Stimulated activated CD4-positive, alpha-beta T cell treated with anti-CD3 and anti-CD28 coated beads, Interleukin-1b, Interleukin-23, amount 100 ng/mL, for 4 hours (primary cell): ENCODE data around the gene ARPC1B.
A peak's percentile ranks its signal among the peaks of the same experiment; 100 is the strongest.
"Not testable (repeated sequence)": the region's sequence is repeated elsewhere in the genome, so short reads cannot be mapped to it uniquely, and the experiment has no call there.

Experiments used
- DNase-seq, 2 donors: peaks; one replicate each; pipeline ENCODE4 v3.0.0-alpha.2; 2020; ENCODE audit warnings: low read depth in 2 of 2

ARPC1B gene

GRCh38 chr7:99368750-99369389 lies 5.7 kb upstream of the ARPC1B start:
- DNase-seq: no peak

DNA sequence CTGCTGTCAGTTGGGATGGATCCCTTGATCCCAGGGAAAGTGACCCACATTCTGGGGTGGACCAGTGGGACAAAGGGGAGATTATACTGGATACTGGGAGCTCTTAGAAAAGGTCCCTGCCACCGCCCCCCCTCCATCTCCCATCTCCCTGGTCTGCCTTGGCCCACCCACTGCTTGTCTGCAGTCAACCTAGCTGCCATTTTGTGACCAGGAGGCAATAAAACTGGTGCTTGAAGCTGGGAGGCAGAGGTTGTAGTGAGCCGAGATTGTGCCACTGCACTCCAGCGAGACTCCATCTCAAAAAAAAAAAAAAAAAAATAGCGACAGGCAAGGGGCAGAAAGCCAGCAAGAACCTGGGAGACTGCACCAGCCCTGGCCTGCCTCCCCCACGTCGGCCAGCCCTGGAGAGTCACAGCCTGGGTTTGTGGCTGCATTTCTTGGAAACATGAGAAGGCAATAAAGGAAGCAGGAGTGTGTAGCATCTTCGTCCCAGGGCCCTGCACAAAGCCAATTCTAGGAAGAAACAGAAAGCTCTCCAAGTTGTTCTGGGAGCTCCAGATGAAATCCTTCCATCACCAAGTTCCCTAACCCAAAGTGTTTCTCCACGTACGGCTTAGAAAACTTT lies 4.7 kb upstream of the ARPC1B start:
- DNase-seq: no peak

DNA sequence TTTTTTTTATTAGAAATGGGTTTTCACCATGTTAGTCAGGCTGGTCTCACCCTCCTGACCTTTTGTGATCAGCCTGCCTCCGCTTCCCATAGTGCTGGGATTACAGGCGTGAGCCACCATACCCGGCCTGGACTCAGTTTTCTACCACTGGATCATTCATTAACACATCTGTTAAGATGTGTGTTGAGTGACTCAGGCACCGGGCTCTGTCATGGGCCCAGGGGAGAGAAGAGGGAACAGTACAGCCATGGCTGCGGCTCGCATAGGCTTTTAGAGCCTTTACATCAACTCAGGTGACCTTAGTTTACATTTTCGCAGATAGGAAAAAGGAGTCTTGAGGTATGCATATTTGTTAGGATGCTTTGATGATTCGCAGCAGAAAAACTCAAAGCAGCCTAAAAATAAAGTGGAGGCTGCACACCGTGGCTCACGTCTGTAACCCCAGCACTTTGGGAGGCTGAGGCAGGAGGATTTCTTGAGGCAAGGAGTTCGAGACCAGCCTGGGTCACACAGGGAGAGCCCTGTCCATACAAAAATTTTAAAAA lies 3.1 kb upstream of the ARPC1B start:
- DNase-seq: no peak

DNA sequence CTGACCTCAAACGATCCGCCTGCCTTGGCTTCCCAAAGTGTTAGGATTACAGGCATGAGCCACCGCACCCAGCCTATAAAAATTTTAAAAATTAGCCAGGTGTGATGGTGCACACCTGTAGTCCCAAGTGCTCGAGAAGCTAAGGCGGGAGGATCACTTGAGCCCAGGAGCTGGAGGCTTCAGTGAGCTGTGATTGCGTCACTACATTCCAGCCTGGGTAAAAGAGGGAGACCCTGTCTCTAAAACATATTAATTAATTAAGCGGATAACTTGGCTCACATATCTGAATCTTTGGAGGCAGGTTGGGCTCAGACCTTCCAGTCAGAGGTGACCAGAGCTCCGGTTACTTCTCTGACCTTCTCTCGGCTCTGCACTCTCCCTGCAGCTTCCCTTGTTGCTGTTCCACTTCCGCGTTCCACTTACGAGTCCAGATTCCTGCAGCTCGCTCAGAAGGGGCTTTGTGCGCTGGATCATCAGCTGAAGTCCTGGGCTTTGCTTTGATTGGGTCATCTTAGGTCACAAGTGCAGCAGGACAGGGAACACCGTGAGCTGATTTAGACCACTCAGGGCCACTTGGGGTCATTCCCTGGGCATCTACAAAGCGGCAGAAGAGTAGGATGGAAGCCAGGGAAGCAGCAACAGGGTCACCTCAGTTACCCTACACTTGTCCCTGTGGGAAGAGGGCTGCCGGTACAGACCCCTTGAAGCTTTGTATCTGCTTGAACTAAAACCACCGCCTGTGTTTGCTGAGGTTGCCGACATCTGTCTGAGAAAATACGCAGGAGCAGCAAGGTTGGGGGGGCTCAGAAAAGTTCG lies 2.0 kb upstream of the ARPC1B start:
- DNase-seq: no peak

GRCh38 chr7:99373091-99374066 lies 1.2 kb upstream of the ARPC1B start:
- no peak for DNase-seq

DNA sequence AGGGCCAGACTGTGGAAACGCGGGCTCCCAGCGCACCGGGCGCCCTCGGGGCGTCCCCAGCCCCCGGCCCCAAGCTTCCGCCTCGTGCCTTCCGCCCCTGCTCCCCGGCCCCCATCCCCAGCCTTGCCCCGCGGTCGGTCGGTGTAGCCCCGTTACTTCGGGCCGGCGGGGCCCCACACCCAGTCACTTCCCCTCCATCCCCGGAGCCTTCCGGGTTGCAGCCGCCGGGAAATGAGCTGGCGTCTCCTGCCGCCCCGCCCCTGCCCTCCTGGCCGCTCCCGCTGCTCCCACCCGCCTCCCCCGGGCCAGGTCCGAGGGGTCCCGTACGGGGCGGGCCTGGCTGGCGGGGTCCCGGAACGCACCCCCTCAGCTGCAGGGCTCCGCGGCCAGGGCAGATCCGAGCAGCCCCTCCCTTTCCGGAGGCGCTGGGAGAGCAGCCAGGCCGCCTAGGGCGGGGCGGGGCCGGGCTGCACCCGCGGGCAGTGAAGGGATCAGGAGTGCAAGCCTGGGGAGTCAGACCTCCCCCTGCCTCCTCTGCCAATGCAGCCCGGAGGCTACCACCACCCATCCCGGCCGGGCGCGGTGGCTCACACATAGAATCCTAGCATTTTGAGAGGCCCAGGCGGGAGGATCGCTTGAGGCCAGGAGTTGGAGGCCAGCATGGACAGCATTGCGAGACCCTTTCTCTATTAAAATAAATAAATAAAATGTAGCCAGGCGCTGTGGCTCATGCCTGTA lies 709 bp downstream of the ARPC1B start:
- DNase-seq: peak in 1 of 2 donors; percentile 57

- no peak for DNase-seq
Observed at GRCh38 chr7:99379043-99379577, 4.6 kb downstream of the ARPC1B start.

- DNase-seq: not testable (repeated sequence)
Observed at GRCh38 chr7:99379693-99380031, 5.1 kb downstream of the ARPC1B start.

DNA sequence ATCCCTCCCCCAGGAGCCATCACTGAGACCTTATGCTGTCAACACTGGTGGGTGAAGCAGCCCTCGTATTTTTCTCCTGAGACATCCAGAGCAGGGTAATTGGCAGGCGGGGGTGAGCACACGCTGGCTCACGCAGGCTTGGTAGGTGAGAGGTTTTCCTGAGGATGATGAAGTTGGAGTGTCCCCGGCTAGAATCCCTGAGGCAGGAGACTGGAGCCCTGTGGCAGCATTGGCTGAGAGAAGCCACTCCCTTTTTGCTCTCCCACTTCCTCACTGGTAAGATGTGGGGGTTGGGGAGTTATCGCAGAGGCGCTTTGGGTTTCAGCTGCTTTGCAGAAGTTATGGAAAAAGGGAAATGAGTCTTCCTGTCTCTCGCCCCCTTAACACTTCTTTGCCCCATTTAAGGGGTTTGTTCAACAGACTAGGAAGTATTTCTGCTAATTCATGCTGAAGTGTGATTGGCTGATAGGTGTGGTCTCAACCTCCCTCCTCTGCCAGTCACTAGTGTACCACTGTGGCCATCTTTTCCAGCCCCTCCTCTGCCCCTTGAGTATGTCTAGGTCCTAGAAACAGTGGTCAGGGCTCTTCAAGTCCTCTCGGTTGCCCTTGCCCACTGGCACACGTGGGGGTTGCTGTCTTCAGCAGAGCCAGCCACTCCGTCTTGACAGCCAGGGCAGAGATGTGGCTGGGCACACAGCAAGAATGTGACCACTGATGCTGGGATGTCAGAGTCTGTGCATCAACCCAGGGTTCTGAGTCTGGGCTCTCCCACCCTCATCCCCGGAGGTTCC lies 5.7 kb downstream of the ARPC1B start:
- no peak for DNase-seq

DNA sequence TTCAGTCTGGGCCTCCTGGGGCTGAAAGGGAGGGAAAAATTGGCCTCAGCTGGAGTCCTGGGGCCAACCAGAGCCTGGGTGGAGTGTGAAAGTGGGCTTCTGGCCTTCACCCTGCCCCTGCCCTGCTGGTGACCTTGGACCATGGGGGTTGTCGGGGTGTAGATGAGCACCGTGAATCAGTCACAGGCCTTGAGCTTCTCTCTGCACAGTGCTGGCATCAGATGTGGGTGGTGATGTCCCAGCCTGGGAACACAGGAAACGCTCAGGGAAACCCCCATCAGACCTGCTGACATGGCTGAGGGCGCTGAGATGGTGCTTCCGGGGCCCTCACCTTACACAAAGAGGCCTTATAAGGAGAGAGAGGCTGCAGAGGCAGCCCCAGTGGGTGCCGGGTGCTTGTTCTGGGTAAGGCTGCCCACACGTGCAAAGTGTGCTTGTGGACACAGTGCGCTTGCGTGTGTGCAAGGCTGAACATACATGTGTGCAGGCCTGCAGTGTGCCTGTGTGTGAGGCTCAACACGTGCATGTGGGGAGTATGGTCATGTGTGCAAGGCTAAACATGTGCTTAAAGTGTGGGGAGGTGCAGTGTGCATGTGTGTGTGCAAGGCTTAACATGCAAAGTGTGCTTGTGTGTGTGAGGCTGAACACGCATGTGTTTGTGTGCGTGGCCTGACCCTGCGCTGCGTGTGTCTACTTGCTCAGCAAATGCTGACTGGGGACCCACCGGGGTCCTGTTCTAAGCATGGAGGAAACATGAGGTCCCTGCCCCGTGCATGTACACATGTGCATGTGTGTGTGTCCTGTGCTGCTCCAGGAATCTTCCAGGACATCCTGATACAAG lies 6.5 kb downstream of the ARPC1B start:
- peak; percentile 68 to 82 for DNase-seq

GRCh38 chr7:99381664-99382075 lies 7.1 kb downstream of the ARPC1B start:
- DNase-seq: no peak

DNA sequence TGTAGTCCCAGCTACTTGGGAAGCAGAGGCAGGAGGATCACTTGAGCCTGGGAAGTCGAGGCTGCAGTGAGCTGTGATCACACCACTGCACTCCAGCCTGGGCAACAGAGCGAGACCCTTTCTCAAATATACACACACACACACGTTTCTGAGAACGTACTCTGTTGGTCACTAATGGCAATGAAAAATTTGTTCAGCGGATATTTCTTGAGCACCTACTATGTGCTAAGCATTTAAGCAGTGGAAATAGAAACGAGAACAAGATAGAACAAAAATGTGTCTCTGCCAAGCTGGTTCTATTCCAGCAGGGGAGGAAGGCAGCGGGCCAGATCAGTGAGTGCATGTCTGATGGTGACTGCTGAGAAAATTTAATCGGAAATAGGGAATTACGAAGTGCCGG lies 8.7 kb downstream of the ARPC1B start:
- DNase-seq: no peak

- no peak for DNase-seq
Observed at GRCh38 chr7:99383791-99384370, 9.4 kb downstream of the ARPC1B start.

DNA sequence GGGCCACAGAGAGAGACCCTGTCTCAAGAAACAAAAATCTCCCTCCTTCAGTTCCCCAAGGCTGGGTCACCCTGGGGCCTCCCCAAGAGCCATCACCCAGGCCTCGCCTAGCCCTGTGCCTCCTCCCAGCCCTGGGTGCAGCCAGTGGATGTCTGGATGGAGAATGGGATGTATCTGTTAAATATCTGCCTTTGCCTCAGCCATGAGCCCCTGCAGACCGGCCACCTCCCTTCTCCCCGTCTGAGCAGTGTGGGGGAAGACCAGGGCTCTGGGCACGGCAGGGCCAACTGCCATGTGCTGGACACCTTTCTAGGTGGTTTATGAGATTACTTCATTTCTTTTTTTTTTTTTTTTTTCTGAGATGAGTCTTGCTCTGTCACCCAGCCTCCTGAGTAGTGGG lies 10.0 kb downstream of the ARPC1B start:
- no peak for DNase-seq

- no peak for DNase-seq
Observed at GRCh38 chr7:99385564-99385963, 11.0 kb downstream of the ARPC1B start.

GRCh38 chr7:99386584-99387238 lies 12.2 kb downstream of the ARPC1B start:
- no peak for DNase-seq

DNA sequence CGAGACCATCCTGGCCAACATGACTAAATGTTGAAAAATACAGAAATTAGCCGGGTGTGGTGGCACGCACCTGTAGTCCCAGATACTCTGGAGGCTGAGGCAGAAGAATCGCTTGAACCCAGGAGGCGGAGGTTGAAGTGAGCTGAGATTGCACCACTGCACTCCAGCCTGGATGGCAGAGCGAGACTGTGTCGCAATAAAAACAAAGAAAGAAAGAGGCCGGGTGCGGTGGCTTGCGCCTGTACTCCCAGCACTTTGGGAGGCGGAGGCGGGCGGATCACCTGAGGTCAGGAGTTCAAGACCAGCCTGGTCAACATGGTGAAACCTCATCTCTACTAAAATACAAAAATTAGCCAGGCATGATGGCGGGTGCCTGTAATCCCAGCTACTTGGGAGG lies 12.7 kb downstream of the ARPC1B start:
- DNase-seq: not testable (repeated sequence)

- no peak for DNase-seq
Observed at GRCh38 chr7:99387912-99388311, 13.4 kb downstream of the ARPC1B start.
